ENCODE results near the gene FRMPD2. TPM values are rescaled to one million over a fixed set of nuclear protein-coding genes. Genes with fewer than 3 reads are reported as not detected.

FRMPD2 gene
- total RNA-seq, 1 experiment from 2014 or later: 0.30 TPM

GRCh38 chr10:48241332-48241731 is 33.2 kb downstream of the FRMPD2 start:
- Histone ChIP-seq H4K20me1 (ENCODE audit: insufficient read depth) (no peaks in the 10 kb centered on the region), H3K4me2 (ENCODE audit: low read length) (no peak overlapping the region), H3K27ac (ENCODE audit: low read depth, low read length) (no peak overlapping the region), H3K9me3 (ENCODE audit: control insufficient read depth in 1 of 2, insufficient read depth in 1 of 2, low read depth in 1 of 2, low read length in 2 of 2) (no peaks in the 10 kb centered on the region), H2AFZ (ENCODE audit: low read depth, low read length, poor library complexity, severe bottlenecking) (no peak overlapping the region), H3K79me2 (ENCODE audit: insufficient read depth, low read length) (no peaks in the 10 kb centered on the region), H3K36me3 (ENCODE audit: control insufficient read depth in 1 of 2, insufficient read depth in 2 of 2, low read length in 2 of 2) (no peaks in the 10 kb centered on the region), H3K9me2 (ENCODE audit: insufficient read depth) (no peaks in the 10 kb centered on the region), H3K9ac (ENCODE audit: low read length) (no peak overlapping the region), H3K27me3 (ENCODE audit: insufficient read depth, low read length) (no peaks in the 10 kb centered on the region), H3K4me3 (replicated peaks in 1 of 2; ENCODE audit: low read depth in 1 of 2, low read length in 2 of 2) (no peak overlapping the region), H3K4me1 (ENCODE audit: control insufficient read depth in 1 of 2, insufficient read depth in 2 of 2, low read length in 2 of 2) (no peaks in the 10 kb centered on the region)
- no TSS peak for BruUV-seq (replicated peaks)
- no peak for DNase-seq (ENCODE audit: low read depth, low spot score)
- RAD21 ChIA-PET (ENCODE audit: low non-redundant PET in 1 of 2, low total read pairs in 2 of 2, uncharacterized antibody in 2 of 2, unreplicated experiment in 2 of 2): no interaction called here
- TF ChIP-seq EZH2 (IDR thresholded peaks at IDR 0.05) (no peak), MAX (IDR thresholded peaks at IDR 0.05) (no peak), ZNF274 (IDR thresholded peaks at IDR 0.05; ENCODE audit: low read depth, low read length) (no peak), SIN3A (IDR thresholded peaks at IDR 0.05; ENCODE audit: low read depth) (no peak), REST (IDR thresholded peaks at IDR 0.05; ENCODE audit: low read depth) (no peak), YY1 (IDR thresholded peaks at IDR 0.05; ENCODE audit: extremely low read depth, insufficient replicate concordance, low read depth, low read length) (no peak), SRF (IDR thresholded peaks at IDR 0.05; ENCODE audit: low read depth) (no peak), POLR2AphosphoS5 (IDR thresholded peaks at IDR 0.05; ENCODE audit: low read depth, low read length) (no peak), FOSL1 (IDR thresholded peaks at IDR 0.05; ENCODE audit: low read depth) (no peak), CEBPB (IDR thresholded peaks at IDR 0.05; ENCODE audit: low read depth) (no peak), RAD21 (IDR thresholded peaks at IDR 0.05; ENCODE audit: low read depth) (no peak), ATF3 (IDR thresholded peaks at IDR 0.05) (no peak), ZBTB33 (IDR thresholded peaks at IDR 0.05; ENCODE audit: extremely low read depth, insufficient replicate concordance, low read length) (no peak), EZH2phosphoT487 (IDR thresholded peaks at IDR 0.05; ENCODE audit: borderline replicate concordance) (no peak)
- POLR2A ChIA-PET: no interaction called here
- intact Hi-C loops (cut with micrococcal nuclease): no loop called here
- no peak for ATAC-seq
- CTCF ChIA-PET: no interaction called here
